A673 (cell line): ENCODE measurements around the gene RSPH9. TPM values are rescaled to one million over a fixed set of nuclear protein-coding genes. Genes with fewer than 3 reads are reported as not detected.

Experiments used
- BruUV-seq: library from RNA; stranded (reverse); fragments of 400-500 nt; replicated peaks from 2 replicates; lab custom pipeline; 2021; lab: Mats Ljungman, UMichigan
- CTCF ChIA-PET: fragments of 300-600 bp; sonication (Branson Sonifier 250); formaldehyde crosslinking; loops from one replicate; lab custom pipeline; 2022; ENCODE audit warnings: antibody characterized with exemption; lab: Charles Lee
- POLR2A ChIA-PET: fragments of 300-600 bp; sonication (Branson Sonifier 250); formaldehyde crosslinking; loops from one replicate; lab custom pipeline; 2022; ENCODE audit warnings: antibody characterized with exemption; ENCODE audit not compliant: low non-redundant PET; lab: Charles Lee
- DNase-seq: peaks from one replicate; pipeline ENCODE4 v3.0.0-alpha.2; 2015; ENCODE audit warnings: low spot score
- H3K27ac ChIP-seq: fragments of 200-600 bp; sonication (generic); 2 replicates; pipeline ENCODE4 v1.5.1; 2016; ENCODE audit warnings: mixed run types, low read depth, mild to moderate bottlenecking, mixed read lengths, antibody characterized with exemption, low read length; ENCODE audit not compliant: poor library complexity, severe bottlenecking
- H3K27me3 ChIP-seq: fragments of 200-600 bp; sonication (generic); replicated peaks from 2 replicates; pipeline ENCODE4 v1.6.1; 2017; ENCODE audit warnings: mixed run types, low read depth, mild to moderate bottlenecking, mixed read lengths, antibody characterized with exemption, low read length; ENCODE audit not compliant: insufficient read depth, poor library complexity
- H3K36me3 ChIP-seq: fragments of 200-600 bp; sonication (generic); 2 replicates; pipeline ENCODE4 v1.6.1; 2016; ENCODE audit warnings: mixed run types, mild to moderate bottlenecking, mixed read lengths, antibody characterized with exemption, low read length; ENCODE audit not compliant: insufficient read depth, poor library complexity, severe bottlenecking
- H3K4me1 ChIP-seq: fragments of 200-600 bp; sonication (generic); 2 replicates; pipeline ENCODE4 v1.6.1; 2017; ENCODE audit warnings: mixed run types, mild to moderate bottlenecking, mixed read lengths, antibody characterized with exemption, low read length; ENCODE audit not compliant: insufficient read depth, poor library complexity, severe bottlenecking
- H3K4me3 ChIP-seq: fragments of 200-600 bp; sonication (generic); 2 replicates; pipeline ENCODE4 v1.5.1; 2016; ENCODE audit warnings: low read depth, mixed run types, mild to moderate bottlenecking, mixed read lengths, low read length; ENCODE audit not compliant: poor library complexity, severe bottlenecking
- H3K9me3 ChIP-seq: fragments of 200-600 bp; sonication (generic); 2 replicates; pipeline ENCODE4 v1.6.1; 2016; ENCODE audit warnings: mixed run types, low read depth, mild to moderate bottlenecking, mixed read lengths, antibody characterized with exemption, low read length; ENCODE audit not compliant: poor library complexity, severe bottlenecking
- CTCF ChIP-seq: fragments of 300-800, 200-600 bp; sonication (generic); conservative IDR thresholded peaks from 2 replicates; pipeline ENCODE4 v1.5.1; 2017; ENCODE audit warnings: low read depth, mild to moderate bottlenecking, antibody characterized with exemption, low read length, moderate library complexity, mixed read lengths
- EZH2 ChIP-seq: fragments of 200-600 bp; sonication (generic); IDR thresholded peaks from 2 replicates; pipeline ENCODE4 v1.6.1; 2017; ENCODE audit warnings: borderline replicate concordance, low read depth, mild to moderate bottlenecking, mixed read lengths, antibody characterized with exemption, low read length; ENCODE audit not compliant: poor library complexity, severe bottlenecking
- intact Hi-C: fragments of 100-400 bp; cut with micrococcal nuclease; formaldehyde crosslinking; loops from one replicate; pipeline ENCODE4 v1.10.0; 2022; ENCODE audit not compliant: unreplicated experiment
- total RNA-seq: library from RNA; stranded (reverse); gene quantifications from 2 replicates; pipeline ENCODE4 v1.2.3, GENCODE V29; 2021

RSPH9 gene
- total RNA-seq, 1 experiment from 2014 or later, result 0.11 TPM

GRCh38 chr6:43715056-43715788 is 70.4 kb downstream of the RSPH9 start:
- no peak for TF ChIP-seq CTCF
- no peak for TF ChIP-seq EZH2
- H3K27ac ChIP-seq, result peak overlapping the region; percentile 74
- no peaks in the 10 kb centered on the region for H3K27me3 ChIP-seq
- intact Hi-C loops, result no loop called here
- peaks cover 37% of the 10 kb centered on the region for H3K4me1 ChIP-seq
- ChIA-PET CTCF (interaction anchor here (0.5 kb wide), 1 partner anchor 358 kb away, joined by 3 read pairs; no protein-coding TSS in a partner anchor), POLR2A (no interaction called here)
- no peaks in the 10 kb centered on the region for H3K36me3 ChIP-seq
- no peaks in the 10 kb centered on the region for H3K9me3 ChIP-seq
- BruUV-seq, result no TSS peak
- H3K4me3 ChIP-seq, result no peak overlapping the region
- DNase-seq, result no peak

GRCh38 chr6:43716099-43716498 is 71.3 kb downstream of the RSPH9 start:
- H3K9me3 ChIP-seq, result no peaks in the 10 kb centered on the region
- H3K27ac ChIP-seq, result peak overlapping the region; percentile 74
- H3K4me3 ChIP-seq, result no peak overlapping the region
- intact Hi-C loops, result no loop called here
- H3K36me3 ChIP-seq, result no peaks in the 10 kb centered on the region
- TF ChIP-seq CTCF, result no peak
- no peak for TF ChIP-seq EZH2
- CTCF ChIA-PET, result no interaction called here
- POLR2A ChIA-PET, result no interaction called here
- H3K4me1 ChIP-seq, result peaks cover 37% of the 10 kb centered on the region
- peak; percentile 61 for DNase-seq
- BruUV-seq, result no TSS peak
- no peaks in the 10 kb centered on the region for H3K27me3 ChIP-seq

GRCh38 chr6:43717389-43717788 is 72.6 kb downstream of the RSPH9 start:
- Histone ChIP-seq H3K27me3 (no peaks in the 10 kb centered on the region), H3K4me3 (no peak overlapping the region), H3K27ac (no peak overlapping the region), H3K9me3 (no peaks in the 10 kb centered on the region), H3K36me3 (no peaks in the 10 kb centered on the region), H3K4me1 (peaks cover 37% of the 10 kb centered on the region)
- intact Hi-C loops, result no loop called here
- DNase-seq, result no peak
- POLR2A ChIA-PET, result no interaction called here
- CTCF ChIA-PET, result no interaction called here
- no TSS peak for BruUV-seq
- TF ChIP-seq CTCF (no peak), EZH2 (no peak)
